ENCODE results near the gene ATXN10.

DNA sequence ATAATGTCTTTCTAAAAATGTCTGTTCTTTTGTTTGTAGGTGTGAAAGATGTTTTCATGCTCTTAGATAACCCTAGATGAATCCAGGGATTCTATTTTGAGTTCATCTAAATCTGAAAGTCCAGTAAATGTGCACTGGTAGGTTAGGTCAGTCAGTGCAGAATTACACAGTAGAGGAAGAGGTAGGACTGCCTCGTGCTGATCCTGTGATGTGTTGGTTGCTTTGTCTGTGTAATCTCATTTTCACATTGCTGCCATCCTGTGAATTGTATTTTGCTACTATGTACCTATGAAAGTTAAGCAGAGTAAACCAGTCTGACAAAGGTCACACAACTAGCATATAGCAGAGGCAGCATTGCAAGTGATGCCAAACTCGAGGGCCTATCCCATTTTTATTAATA is 36.5 kb downstream of the ATXN10 start:
- TF ChIP-seq, protein P1, sequence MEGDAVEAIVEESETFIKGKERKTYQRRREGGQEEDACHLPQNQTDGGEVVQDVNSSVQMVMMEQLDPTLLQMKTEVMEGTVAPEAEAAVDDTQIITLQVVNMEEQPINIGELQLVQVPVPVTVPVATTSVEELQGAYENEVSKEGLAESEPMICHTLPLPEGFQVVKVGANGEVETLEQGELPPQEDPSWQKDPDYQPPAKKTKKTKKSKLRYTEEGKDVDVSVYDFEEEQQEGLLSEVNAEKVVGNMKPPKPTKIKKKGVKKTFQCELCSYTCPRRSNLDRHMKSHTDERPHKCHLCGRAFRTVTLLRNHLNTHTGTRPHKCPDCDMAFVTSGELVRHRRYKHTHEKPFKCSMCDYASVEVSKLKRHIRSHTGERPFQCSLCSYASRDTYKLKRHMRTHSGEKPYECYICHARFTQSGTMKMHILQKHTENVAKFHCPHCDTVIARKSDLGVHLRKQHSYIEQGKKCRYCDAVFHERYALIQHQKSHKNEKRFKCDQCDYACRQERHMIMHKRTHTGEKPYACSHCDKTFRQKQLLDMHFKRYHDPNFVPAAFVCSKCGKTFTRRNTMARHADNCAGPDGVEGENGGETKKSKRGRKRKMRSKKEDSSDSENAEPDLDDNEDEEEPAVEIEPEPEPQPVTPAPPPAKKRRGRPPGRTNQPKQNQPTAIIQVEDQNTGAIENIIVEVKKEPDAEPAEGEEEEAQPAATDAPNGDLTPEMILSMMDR (IDR thresholded peaks at IDR 0.05; ENCODE audit: borderline replicate concordance, extremely low read depth, low read length, poor library complexity, severe bottlenecking) = no peak
- TF ChIP-seq EZH2 (IDR thresholded peaks at IDR 0.05; ENCODE audit: borderline replicate concordance, low read depth, low read length, severe bottlenecking) = no peak
